WERI-Rb-1 (cell line): Measurements from ENCODE around the gene PHLDB2.

Experiments used
- DNase-seq: peaks from one replicate; pipeline ENCODE4 v3.0.0-alpha.2; 2020
- H3K27ac ChIP-seq: fragments of 250-450 bp; sonication (Bioruptor Pico); 2 replicates; pipeline ENCODE4 v1.5.1; 2020; ENCODE audit warnings: mild to moderate bottlenecking, moderate library complexity
- H3K27me3 ChIP-seq: fragments of 250-450 bp; sonication (Bioruptor Pico); 2 replicates; pipeline ENCODE4 v1.5.1; 2021; ENCODE audit warnings: mild to moderate bottlenecking, low read depth, moderate library complexity; ENCODE audit not compliant: insufficient read depth, severe bottlenecking
- H3K36me3 ChIP-seq: fragments of 250-450 bp; sonication (Bioruptor Pico); 2 replicates; pipeline ENCODE4 v1.5.1; 2020; ENCODE audit warnings: mild to moderate bottlenecking, moderate library complexity
- H3K4me3 ChIP-seq: 2 replicates; pipeline ENCODE4 v1.5.1; 2011; ENCODE audit warnings: low read depth, mild to moderate bottlenecking, control low read depth, low read length
- H3K9me3 ChIP-seq: fragments of 250-450 bp; sonication (Bioruptor Pico); 2 replicates; pipeline ENCODE4 v1.5.1; 2021; ENCODE audit warnings: mild to moderate bottlenecking, moderate library complexity; ENCODE audit not compliant: severe bottlenecking
- TF ChIP-seq, protein P1 (sequence below): IDR thresholded peaks from 2 replicates; pipeline ENCODE4 v1.5.1; 2011; ENCODE audit warnings: low read depth, mild to moderate bottlenecking, control low read depth, inconsistent platforms, low read length

PHLDB2 gene

DNA sequence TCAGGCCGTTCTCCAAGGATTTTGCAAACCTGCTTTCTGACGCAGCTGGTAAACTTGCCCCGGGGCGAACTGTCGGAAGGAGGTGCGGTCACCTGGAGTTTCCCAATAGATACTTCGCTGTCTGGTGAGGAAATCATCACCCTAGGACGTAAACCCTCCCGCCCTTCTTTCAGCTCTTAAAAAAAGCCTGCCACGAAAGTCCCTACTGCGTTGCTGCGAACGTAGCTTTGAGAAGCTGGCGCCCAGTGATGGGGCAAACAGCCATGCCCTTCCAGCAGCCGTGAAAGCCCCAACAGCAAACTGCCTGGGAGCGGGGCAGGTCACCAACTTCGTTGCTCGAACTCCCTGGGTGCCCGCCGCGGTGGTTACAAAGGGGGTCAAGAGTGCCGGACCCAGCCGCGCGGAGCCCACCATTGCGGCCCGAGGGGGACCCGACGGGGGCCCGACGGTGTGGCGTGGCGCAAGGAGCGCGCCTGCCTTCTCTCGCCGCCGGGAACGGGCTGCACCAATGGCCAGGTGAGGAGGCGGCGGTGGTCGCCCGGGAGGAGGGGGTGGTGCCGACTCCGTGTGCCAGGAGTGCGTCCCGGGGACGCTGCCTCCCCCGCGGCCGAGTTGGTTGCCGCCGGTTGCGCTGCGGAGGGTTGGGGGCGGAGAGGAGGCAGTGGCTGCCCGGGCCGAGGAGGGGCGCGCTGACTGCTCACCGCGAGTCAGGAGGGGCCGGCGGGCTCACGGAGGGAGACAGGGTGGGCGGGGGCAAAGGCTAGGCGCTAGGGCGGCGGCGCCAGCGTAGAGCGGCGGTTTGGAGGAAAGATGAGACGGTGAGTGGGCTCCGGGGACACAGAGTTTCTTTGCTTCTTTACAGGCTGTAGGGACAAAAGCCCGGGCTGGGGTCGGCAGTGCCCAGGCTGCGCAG lies at the start of gene PHLDB2:
TSS of gene PHLDB2 (plus strand) at position 205 of the 913 bp plus-strand sequence. CDS start 24,813 bp downstream, outside the sequence.
- H3K27ac ChIP-seq: peak within 1 kb of the TSS; percentile 71
- peak within 1 kb of the TSS; percentile 85 for H3K4me3 ChIP-seq
- no peaks in the 10 kb centered on the region for H3K36me3 ChIP-seq
- TF ChIP-seq, protein P1, sequence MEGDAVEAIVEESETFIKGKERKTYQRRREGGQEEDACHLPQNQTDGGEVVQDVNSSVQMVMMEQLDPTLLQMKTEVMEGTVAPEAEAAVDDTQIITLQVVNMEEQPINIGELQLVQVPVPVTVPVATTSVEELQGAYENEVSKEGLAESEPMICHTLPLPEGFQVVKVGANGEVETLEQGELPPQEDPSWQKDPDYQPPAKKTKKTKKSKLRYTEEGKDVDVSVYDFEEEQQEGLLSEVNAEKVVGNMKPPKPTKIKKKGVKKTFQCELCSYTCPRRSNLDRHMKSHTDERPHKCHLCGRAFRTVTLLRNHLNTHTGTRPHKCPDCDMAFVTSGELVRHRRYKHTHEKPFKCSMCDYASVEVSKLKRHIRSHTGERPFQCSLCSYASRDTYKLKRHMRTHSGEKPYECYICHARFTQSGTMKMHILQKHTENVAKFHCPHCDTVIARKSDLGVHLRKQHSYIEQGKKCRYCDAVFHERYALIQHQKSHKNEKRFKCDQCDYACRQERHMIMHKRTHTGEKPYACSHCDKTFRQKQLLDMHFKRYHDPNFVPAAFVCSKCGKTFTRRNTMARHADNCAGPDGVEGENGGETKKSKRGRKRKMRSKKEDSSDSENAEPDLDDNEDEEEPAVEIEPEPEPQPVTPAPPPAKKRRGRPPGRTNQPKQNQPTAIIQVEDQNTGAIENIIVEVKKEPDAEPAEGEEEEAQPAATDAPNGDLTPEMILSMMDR: peak; percentile 26
- DNase-seq: peak; percentile 88
- H3K9me3 ChIP-seq: no peaks in the 10 kb centered on the region
- H3K27me3 ChIP-seq: no peaks in the 10 kb centered on the region

DNA sequence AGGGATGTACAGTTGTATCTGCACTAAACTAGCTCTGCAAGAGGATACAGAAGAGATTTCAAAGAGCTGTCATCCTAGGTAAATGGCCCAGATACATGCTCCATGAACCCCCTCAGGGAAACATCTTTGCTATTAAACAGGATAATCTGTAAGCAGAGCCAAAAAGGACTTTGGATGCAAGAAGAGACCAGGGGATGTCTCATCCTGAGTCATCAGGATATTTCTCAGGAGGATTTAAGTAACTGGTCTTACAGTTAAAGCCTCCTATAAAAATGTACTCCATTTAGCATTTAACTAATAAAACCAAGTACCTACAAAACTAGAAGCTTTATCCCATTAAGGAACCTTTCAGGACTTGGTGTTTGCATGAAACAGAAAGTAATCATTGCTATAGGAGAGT lies 48.2 kb upstream of the PHLDB2 start:
- no peaks in the 10 kb centered on the region for H3K27me3 ChIP-seq
- H3K9me3 ChIP-seq: peaks cover 2% of the 10 kb centered on the region
- H3K4me3 ChIP-seq: no peak overlapping the region
- no peaks in the 10 kb centered on the region for H3K36me3 ChIP-seq
- no peak for DNase-seq
- no peak overlapping the region for H3K27ac ChIP-seq
- TF ChIP-seq, protein P1: no peak

DNA sequence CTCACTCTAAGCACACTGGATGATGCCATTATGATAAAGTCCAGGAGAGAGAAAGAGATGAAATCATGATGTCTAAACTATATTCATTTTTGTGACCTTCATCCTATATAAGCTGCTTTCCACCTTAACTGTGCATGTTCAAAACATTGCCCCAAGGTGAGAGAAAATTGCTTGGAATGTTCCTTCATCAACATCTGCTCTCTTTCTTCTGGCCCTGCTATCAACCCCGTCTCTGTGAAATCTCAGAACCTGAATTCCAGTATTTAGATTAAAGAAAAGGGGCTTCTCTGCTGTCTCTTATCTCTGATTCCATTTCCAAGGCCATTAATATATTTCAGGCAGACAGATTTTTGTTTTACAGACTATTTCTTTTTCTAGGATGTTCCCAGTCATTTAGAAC lies 47.3 kb upstream of the PHLDB2 start:
- H3K27me3 ChIP-seq: no peaks in the 10 kb centered on the region
- DNase-seq: no peak
- no peak overlapping the region for H3K27ac ChIP-seq
- peaks cover 6% of the 10 kb centered on the region for H3K9me3 ChIP-seq
- H3K4me3 ChIP-seq: no peak overlapping the region
- TF ChIP-seq, protein P1: no peak
- H3K36me3 ChIP-seq: no peaks in the 10 kb centered on the region

DNA sequence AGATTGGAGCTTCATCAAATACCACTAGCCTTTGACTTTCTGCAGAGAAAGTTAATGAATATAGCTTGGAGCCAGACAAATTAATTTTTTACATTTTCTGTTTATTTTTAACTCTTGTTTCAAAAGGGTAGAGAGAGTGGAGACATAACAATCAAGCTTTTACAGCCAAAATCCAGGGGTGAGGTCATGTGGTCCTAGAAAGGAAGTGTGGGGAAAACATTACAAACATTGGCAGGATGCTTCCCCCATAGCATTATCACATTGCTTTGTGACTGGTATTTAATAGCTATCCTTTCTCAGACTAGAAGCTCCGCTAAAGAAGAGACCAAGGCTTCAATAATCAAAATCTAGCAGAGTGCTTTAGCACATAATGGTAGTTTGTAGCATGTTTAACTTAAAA lies 46.4 kb upstream of the PHLDB2 start:
- no peak for DNase-seq
- Histone ChIP-seq H3K36me3 (no peaks in the 10 kb centered on the region), H3K4me3 (no peak overlapping the region), H3K9me3 (peaks cover 6% of the 10 kb centered on the region), H3K27me3 (no peaks in the 10 kb centered on the region), H3K27ac (no peak overlapping the region)
- TF ChIP-seq, protein P1: no peak

DNA sequence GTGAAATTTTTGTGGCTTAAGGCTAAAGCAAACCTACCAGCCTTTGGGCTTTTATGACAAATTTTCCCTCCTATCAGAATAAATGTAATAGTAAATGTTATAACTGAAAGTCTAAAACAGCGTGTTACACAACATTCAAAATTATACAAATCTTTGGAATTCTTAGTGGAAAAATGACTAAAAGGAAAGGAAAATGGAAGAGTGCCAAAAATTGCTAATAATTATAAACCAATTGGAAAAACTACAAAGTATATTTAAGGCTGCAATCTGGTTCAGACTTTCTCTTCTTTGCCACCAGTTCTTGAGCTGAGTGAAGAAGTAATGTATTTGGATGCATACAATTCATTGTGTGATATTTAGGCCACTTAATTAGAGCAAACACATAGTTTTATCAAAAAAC lies 45.6 kb upstream of the PHLDB2 start:
- Histone ChIP-seq H3K9me3 (peaks cover 6% of the 10 kb centered on the region), H3K27me3 (no peaks in the 10 kb centered on the region)
- TF ChIP-seq, protein P1: no peak

More for the DNA sequence above, 45.6 kb upstream of the PHLDB2 start:
- H3K27ac ChIP-seq: no peak overlapping the region
- DNase-seq: no peak
- H3K36me3 ChIP-seq: no peaks in the 10 kb centered on the region
- H3K4me3 ChIP-seq: no peak overlapping the region
